GM18868 (cell line): ENCODE data around the gene SMC5.

Experiments
- ATAC-seq: cut with Tn5 transposase; IDR thresholded peaks from one replicate; pipeline ENCODE4 v1.9.1; 2021; ENCODE audit warnings: mild to moderate bottlenecking, moderate library complexity; ENCODE audit not compliant: unreplicated experiment

Gene SMC5

DNA sequence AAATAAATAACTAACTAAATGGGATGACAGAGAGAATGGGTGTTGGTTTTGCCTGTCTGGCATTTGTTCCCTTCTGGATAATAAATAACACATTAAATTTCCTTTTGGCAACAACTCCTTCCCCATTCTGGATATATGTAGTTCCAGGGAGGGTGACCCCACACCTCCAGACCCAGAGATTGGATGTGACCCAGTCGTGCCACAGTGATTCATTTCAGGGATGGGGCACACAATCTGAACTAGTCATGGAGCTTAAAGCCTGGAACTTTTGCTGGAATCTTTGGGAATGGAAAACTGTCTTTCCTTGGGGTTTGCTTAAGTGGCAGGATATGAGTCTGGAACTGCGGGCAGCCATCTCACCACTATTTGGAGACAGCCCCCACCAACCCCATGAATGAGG lies 144.4 kb downstream of the SMC5 start:
- ATAC-seq, result no peak

DNA sequence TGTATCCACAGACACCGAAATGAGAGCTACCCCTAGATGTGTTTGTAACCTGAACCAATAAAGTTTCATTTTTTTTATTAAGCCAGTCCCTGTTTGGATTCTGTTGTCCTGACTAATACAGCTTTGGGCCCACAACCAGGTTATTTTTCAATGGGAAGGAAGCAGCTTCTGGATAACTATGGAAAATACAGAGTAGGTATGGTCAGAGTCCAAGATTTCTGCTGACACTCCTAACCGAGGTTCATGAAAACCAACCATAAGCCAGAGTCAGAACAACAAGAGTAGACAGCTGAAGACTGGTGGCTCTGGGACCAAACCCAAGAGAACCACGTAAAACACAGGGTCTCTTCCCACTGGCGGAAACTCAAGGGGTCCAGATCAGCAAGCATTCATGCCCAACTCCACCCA lies 144.8 kb downstream of the SMC5 start:
- ATAC-seq, result no peak

DNA sequence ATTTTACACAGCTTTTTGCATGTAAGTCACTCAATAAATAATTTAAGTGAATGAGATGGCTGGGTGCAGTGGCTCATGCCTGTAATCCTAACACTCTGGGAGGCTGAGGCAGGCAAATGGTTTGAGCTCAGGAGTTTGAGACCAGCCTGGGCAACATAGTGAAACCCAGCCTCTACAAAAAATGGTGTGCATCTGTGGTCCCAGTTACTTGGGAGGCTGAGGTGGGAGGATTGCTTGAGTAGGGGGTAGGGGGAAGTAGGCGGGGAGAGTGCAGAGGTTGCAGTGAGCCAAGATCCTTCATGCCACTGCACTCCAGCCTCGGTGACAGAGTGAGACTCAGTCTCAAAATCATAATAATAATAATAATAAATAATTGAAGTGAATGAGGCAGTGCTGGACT lies 145.5 kb downstream of the SMC5 start:
- no peak for ATAC-seq
